ENCODE data around the gene MICU1.

MICU1 gene

DNA sequence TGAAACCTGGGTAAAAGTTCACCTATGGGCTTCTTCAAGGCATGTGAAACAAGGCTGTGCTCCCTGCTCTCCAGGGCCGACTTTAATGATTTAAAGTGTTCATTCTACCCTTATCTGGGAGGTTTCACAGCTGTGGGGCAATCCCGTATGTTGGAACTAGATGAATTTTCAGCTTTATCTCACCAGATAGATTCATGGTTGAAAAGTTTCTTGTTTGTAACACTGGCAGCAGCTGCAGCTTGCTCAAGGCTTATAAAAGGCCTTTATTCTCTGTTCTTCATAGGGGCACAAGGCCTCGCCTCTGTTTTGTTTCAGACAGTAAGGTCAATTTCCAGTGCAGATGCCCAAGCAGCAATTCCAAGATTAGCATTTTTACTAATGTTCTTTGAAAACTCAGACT, 200.7 kb downstream of the MICU1 start:
- H3K9me3 ChIP-seq (ENCODE audit: control insufficient read depth, insufficient read depth, low read length) = no peaks in the 10 kb centered on the region
- H3K79me2 ChIP-seq (ENCODE audit: control insufficient read depth, low read length) = no peaks in the 10 kb centered on the region
- H3K27ac ChIP-seq (ENCODE audit: low read depth, low read length) = no peak overlapping the region
- H3K9me2 ChIP-seq (replicated peaks; ENCODE audit: control insufficient read depth, low read length) = no peaks in the 10 kb centered on the region
- H3K4me2 ChIP-seq (ENCODE audit: low read length) = no peak overlapping the region
- no peak overlapping the region for H3K4me3 ChIP-seq (ENCODE audit: low read length)
- no peaks in the 10 kb centered on the region for H3K4me1 ChIP-seq (ENCODE audit: control insufficient read depth, low read length)
- H4K20me1 ChIP-seq (ENCODE audit: control insufficient read depth, insufficient read depth, low read depth, low read length) = no peaks in the 10 kb centered on the region
- no peaks in the 10 kb centered on the region for H3K27me3 ChIP-seq (ENCODE audit: control insufficient read depth, low read length)
- no peak for TF ChIP-seq EZH2phosphoT487 (IDR thresholded peaks at IDR 0.05; ENCODE audit: borderline replicate concordance, low read length)
- TF ChIP-seq, protein P1, sequence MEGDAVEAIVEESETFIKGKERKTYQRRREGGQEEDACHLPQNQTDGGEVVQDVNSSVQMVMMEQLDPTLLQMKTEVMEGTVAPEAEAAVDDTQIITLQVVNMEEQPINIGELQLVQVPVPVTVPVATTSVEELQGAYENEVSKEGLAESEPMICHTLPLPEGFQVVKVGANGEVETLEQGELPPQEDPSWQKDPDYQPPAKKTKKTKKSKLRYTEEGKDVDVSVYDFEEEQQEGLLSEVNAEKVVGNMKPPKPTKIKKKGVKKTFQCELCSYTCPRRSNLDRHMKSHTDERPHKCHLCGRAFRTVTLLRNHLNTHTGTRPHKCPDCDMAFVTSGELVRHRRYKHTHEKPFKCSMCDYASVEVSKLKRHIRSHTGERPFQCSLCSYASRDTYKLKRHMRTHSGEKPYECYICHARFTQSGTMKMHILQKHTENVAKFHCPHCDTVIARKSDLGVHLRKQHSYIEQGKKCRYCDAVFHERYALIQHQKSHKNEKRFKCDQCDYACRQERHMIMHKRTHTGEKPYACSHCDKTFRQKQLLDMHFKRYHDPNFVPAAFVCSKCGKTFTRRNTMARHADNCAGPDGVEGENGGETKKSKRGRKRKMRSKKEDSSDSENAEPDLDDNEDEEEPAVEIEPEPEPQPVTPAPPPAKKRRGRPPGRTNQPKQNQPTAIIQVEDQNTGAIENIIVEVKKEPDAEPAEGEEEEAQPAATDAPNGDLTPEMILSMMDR (IDR thresholded peaks at IDR 0.05; ENCODE audit: low read depth, low read length, poor library complexity, severe bottlenecking) = no peak
- H3K36me3 ChIP-seq (ENCODE audit: control insufficient read depth, low read length) = no peaks in the 10 kb centered on the region
- no peaks in the 10 kb centered on the region for H3F3A ChIP-seq (ENCODE audit: control insufficient read depth, insufficient read depth)

- H3K36me3 ChIP-seq (ENCODE audit: control insufficient read depth, low read length) = no peaks in the 10 kb centered on the region
- H3K4me3 ChIP-seq (ENCODE audit: low read length) = no peak overlapping the region
- H3K4me2 ChIP-seq (ENCODE audit: low read length) = no peak overlapping the region
- no peaks in the 10 kb centered on the region for H4K20me1 ChIP-seq (ENCODE audit: control insufficient read depth, insufficient read depth, low read depth, low read length)
- H3K27ac ChIP-seq (ENCODE audit: low read depth, low read length) = no peak overlapping the region
- H3K4me1 ChIP-seq (ENCODE audit: control insufficient read depth, low read length) = no peaks in the 10 kb centered on the region
- H3K79me2 ChIP-seq (ENCODE audit: control insufficient read depth, low read length) = no peaks in the 10 kb centered on the region
- no peaks in the 10 kb centered on the region for H3F3A ChIP-seq (ENCODE audit: control insufficient read depth, insufficient read depth)
- H3K27me3 ChIP-seq (ENCODE audit: control insufficient read depth, low read length) = no peaks in the 10 kb centered on the region
- TF ChIP-seq, protein P1 (IDR thresholded peaks at IDR 0.05; ENCODE audit: low read depth, low read length, poor library complexity, severe bottlenecking) = no peak
- TF ChIP-seq EZH2phosphoT487 (IDR thresholded peaks at IDR 0.05; ENCODE audit: borderline replicate concordance, low read length) = no peak
- no peaks in the 10 kb centered on the region for H3K9me3 ChIP-seq (ENCODE audit: control insufficient read depth, insufficient read depth, low read length)
- H3K9me2 ChIP-seq (replicated peaks; ENCODE audit: control insufficient read depth, low read length) = no peaks in the 10 kb centered on the region
Observed at GRCh38 chr10:72424561-72424960, 201.3 kb downstream of the MICU1 start.

DNA sequence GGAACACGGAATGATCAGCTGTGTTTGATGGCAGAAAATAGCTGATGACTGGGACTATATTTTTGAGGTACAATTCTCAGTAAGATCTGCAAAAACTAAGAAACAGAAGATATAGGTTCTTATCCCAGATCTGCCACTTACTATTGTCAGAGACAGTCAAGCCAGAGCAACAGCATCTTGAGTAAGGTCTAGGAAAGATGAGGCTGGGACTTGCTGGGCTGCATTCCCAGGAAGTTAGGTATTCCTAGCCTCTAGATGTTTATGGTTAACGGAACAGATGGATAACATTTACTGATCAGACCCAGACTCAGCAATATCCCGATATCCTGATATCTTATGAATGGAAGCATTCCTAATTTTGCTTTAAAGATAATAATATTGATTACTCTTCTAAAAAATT, 202.5 kb downstream of the MICU1 start:
- Histone ChIP-seq H3K9me2 (replicated peaks; ENCODE audit: control insufficient read depth, low read length) (no peaks in the 10 kb centered on the region), H3F3A (ENCODE audit: control insufficient read depth, insufficient read depth) (no peaks in the 10 kb centered on the region), H4K20me1 (ENCODE audit: control insufficient read depth, insufficient read depth, low read depth, low read length) (no peaks in the 10 kb centered on the region), H3K4me3 (ENCODE audit: low read length) (no peak overlapping the region), H3K9me3 (ENCODE audit: control insufficient read depth, insufficient read depth, low read length) (no peaks in the 10 kb centered on the region), H3K27me3 (ENCODE audit: control insufficient read depth, low read length) (no peaks in the 10 kb centered on the region), H3K4me2 (ENCODE audit: low read length) (no peak overlapping the region), H3K79me2 (ENCODE audit: control insufficient read depth, low read length) (no peaks in the 10 kb centered on the region), H3K4me1 (ENCODE audit: control insufficient read depth, low read length) (no peaks in the 10 kb centered on the region), H3K27ac (ENCODE audit: low read depth, low read length) (no peak overlapping the region), H3K36me3 (ENCODE audit: control insufficient read depth, low read length) (no peaks in the 10 kb centered on the region)
- no peak for TF ChIP-seq EZH2phosphoT487 (IDR thresholded peaks at IDR 0.05; ENCODE audit: borderline replicate concordance, low read length)
- TF ChIP-seq, protein P1 (IDR thresholded peaks at IDR 0.05; ENCODE audit: low read depth, low read length, poor library complexity, severe bottlenecking) = no peak
